ENCODE measurements around the gene TMEM130.
A peak's percentile ranks its signal among the peaks of the same experiment; 100 is the strongest.

The TMEM130 gene

GRCh38 chr7:98810153-98810802, 59.5 kb downstream of the TMEM130 start:
- DNase-seq (ENCODE audit: low read depth in 2 of 3, low spot score in 1 of 3): no peak

GRCh38 chr7:98808751-98809460, 60.9 kb downstream of the TMEM130 start:
- no peak for DNase-seq (ENCODE audit: low read depth in 2 of 3, low spot score in 1 of 3)

- no peak for DNase-seq (ENCODE audit: low read depth in 2 of 3, low spot score in 1 of 3)
These were observed 62.5 kb downstream of the TMEM130 start for GRCh38 chr7:98807068-98808048.

GRCh38 chr7:98805956-98806838, 63.6 kb downstream of the TMEM130 start:
- no peak for DNase-seq (ENCODE audit: low read depth in 2 of 3, low spot score in 1 of 3)

GRCh38 chr7:98802781-98803110, 67.1 kb downstream of the TMEM130 start:
- DNase-seq (ENCODE audit: low read depth in 2 of 3, low spot score in 1 of 3): no peak

GRCh38 chr7:98802088-98802780, 67.6 kb downstream of the TMEM130 start:
- DNase-seq (ENCODE audit: low read depth in 2 of 3, low spot score in 1 of 3): peak; percentile 1 to 39 (median 10)

GRCh38 chr7:98800996-98801395, 68.8 kb downstream of the TMEM130 start:
- DNase-seq (ENCODE audit: low read depth in 2 of 3, low spot score in 1 of 3): no peak

- no peak for DNase-seq (ENCODE audit: low read depth in 2 of 3, low spot score in 1 of 3)
These were observed 72.7 kb downstream of the TMEM130 start for GRCh38 chr7:98797150-98797549.

All from stimulated activated CD4-positive, alpha-beta T cell treated with anti-CD3 and anti-CD28 coated beads, Interleukin-12 subunit alpha, Interleukin-12 subunit beta, amount 100 ng/mL, for 48 hours (primary cell).